ENCODE data around the gene USP31. TPM values are rescaled to one million over a fixed set of nuclear protein-coding genes. Genes with fewer than 3 reads are reported as not detected.

The USP31 gene
- total RNA-seq, 3 donors from 2014 or later (not counting 1 experiment from before 2014, with no cell fraction given) = 6.1 to 6.6 (median 6.3) TPM

DNA sequence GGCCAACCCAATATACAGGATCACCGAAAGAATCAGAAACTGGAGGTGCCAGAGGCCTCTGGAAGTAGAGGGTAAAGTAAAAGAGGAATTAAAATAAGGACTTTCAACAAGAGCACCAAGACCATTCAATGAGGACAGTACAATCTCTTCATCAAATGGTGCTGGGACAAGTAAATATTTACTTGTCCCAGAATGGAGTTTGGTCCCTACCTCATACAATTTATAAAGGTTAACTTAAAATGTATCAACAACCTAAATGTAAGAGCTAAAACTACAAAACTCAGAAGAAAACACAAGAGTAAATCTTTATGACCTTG is 56.5 kb downstream of the USP31 start:
- no peak overlapping the region for H3K4me3 Mint-ChIP-seq
- H3K4me3 ChIP-seq (ENCODE audit: low read length) = no peak overlapping the region
- H3K4me1 ChIP-seq (ENCODE audit: control insufficient read depth, insufficient read depth, low read length) = no peaks in the 10 kb centered on the region
- no peaks in the 10 kb centered on the region for H3K27me3 ChIP-seq (ENCODE audit: control insufficient read depth, insufficient read depth, low read length)
- peaks cover 9% of the 10 kb centered on the region for H3K36me3 Mint-ChIP-seq
- no peaks in the 10 kb centered on the region for H3K27me3 Mint-ChIP-seq (ENCODE audit: low read depth in 2 of 2)
- no peaks in the 10 kb centered on the region for H3K9me3 ChIP-seq (ENCODE audit: control insufficient read depth, insufficient read depth, low read length)
- H3K9me3 Mint-ChIP-seq = no peaks in the 10 kb centered on the region
- no peak overlapping the region for H3K27ac Mint-ChIP-seq
- no peak overlapping the region for H3K27ac ChIP-seq (ENCODE audit: low read length)
- H3K4me1 Mint-ChIP-seq = peaks cover 21 to 34% of the 10 kb centered on the region in 2 donors
- DNase-seq (no peak), ATAC-seq (no peak)
- TF ChIP-seq, protein P1, sequence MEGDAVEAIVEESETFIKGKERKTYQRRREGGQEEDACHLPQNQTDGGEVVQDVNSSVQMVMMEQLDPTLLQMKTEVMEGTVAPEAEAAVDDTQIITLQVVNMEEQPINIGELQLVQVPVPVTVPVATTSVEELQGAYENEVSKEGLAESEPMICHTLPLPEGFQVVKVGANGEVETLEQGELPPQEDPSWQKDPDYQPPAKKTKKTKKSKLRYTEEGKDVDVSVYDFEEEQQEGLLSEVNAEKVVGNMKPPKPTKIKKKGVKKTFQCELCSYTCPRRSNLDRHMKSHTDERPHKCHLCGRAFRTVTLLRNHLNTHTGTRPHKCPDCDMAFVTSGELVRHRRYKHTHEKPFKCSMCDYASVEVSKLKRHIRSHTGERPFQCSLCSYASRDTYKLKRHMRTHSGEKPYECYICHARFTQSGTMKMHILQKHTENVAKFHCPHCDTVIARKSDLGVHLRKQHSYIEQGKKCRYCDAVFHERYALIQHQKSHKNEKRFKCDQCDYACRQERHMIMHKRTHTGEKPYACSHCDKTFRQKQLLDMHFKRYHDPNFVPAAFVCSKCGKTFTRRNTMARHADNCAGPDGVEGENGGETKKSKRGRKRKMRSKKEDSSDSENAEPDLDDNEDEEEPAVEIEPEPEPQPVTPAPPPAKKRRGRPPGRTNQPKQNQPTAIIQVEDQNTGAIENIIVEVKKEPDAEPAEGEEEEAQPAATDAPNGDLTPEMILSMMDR (IDR thresholded peaks at IDR 0.05) = no peak
- intact Hi-C loops (cut with micrococcal nuclease) = no loop called here
- WGBS (ENCODE audit: insufficient coverage) = 100% methylated on average over 1 of the region's 1 CpG
- H3K36me3 ChIP-seq (ENCODE audit: control insufficient read depth, insufficient read depth, low read length) = peaks cover 1% of the 10 kb centered on the region

DNA sequence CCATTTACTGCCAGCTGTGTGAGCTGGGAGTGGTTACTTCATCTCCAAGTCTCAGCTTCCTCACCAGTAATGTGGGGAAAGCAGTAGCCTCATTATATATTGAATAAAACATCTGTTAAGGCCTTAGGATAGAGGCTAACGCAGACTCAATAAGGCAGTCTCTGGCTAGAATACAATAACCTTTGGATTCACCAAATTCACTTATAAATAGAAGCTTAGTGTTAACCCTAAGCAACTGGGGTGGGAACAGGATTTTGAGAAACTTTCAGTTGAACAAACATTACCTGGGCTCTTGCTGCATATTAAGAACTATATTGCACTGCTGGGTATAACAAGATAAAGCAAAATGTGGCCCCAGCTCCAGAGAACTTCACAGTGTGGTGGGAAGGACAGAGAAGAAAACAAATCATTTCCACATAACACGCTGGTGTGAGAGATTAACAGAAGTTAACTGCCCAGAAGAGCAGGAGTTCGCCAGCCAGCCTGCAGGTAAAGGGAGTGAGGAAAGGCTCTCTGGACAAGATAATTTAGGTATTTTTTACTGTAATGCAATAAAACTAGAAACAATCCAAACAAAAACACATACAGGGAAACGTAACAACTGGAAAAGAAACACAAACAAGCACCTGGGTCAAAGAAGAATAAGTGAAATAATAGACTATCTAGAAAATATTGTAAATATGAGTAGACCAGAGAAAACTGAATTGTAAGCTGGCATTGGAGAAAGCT is 57.0 kb downstream of the USP31 start:
- H3K9me3 ChIP-seq (ENCODE audit: control insufficient read depth, insufficient read depth, low read length) = no peaks in the 10 kb centered on the region
- Mint-ChIP-seq H3K4me1 (peaks cover 21 to 33% of the 10 kb centered on the region in 2 donors), H3K9me3 (no peaks in the 10 kb centered on the region), H3K36me3 (peaks cover 9% of the 10 kb centered on the region), H3K4me3 (no peak overlapping the region), H3K27me3 (ENCODE audit: low read depth in 2 of 2) (no peaks in the 10 kb centered on the region), H3K27ac (no peak overlapping the region)
- no peaks in the 10 kb centered on the region for H3K27me3 ChIP-seq (ENCODE audit: control insufficient read depth, insufficient read depth, low read length)
- no peak overlapping the region for H3K27ac ChIP-seq (ENCODE audit: low read length)
- H3K36me3 ChIP-seq (ENCODE audit: control insufficient read depth, insufficient read depth, low read length) = peaks cover 1% of the 10 kb centered on the region
- WGBS (ENCODE audit: insufficient coverage) = no CpG with 5 or more reads among the region's 4 CpGs
- H3K4me3 ChIP-seq (ENCODE audit: low read length) = no peak overlapping the region
- no peaks in the 10 kb centered on the region for H3K4me1 ChIP-seq (ENCODE audit: control insufficient read depth, insufficient read depth, low read length)
- ATAC-seq (no peak), DNase-seq (no peak)
- TF ChIP-seq, protein P1 (IDR thresholded peaks at IDR 0.05) = no peak
- intact Hi-C loops (cut with micrococcal nuclease) = no loop called here

DNA sequence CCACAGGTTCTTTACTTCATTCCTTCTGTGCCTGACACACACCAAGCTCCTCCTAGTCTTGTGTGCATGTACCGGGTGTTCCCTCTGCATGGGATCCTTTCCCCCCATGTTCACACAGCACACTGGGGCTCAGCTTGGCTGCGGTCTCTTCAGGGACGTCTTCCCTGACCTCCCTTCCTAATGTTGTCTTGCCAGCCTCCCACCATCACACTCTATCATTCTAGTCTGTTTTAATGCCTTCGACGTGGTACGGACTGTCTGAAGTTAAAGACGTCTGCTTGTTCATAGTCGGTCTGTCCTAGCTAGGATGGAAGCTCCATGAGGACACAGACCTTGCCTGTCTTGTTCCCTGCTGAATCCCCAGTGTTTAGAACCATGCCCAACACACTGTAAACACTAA is 60.1 kb downstream of the USP31 start:
- Histone ChIP-seq H3K4me3 (ENCODE audit: low read length) (no peak overlapping the region), H3K4me1 (ENCODE audit: control insufficient read depth, insufficient read depth, low read length) (no peaks in the 10 kb centered on the region), H3K9me3 (ENCODE audit: control insufficient read depth, insufficient read depth, low read length) (no peaks in the 10 kb centered on the region), H3K27me3 (ENCODE audit: control insufficient read depth, insufficient read depth, low read length) (no peaks in the 10 kb centered on the region), H3K27ac (ENCODE audit: low read length) (no peak overlapping the region), H3K36me3 (ENCODE audit: control insufficient read depth, insufficient read depth, low read length) (peaks cover 3% of the 10 kb centered on the region)
- no peak overlapping the region for H3K4me3 Mint-ChIP-seq
- 92% methylated on average over 8 of the region's 8 CpGs for WGBS (ENCODE audit: insufficient coverage)
- H3K27me3 Mint-ChIP-seq (ENCODE audit: low read depth in 2 of 2) = no peaks in the 10 kb centered on the region
- no peak overlapping the region for H3K27ac Mint-ChIP-seq
- TF ChIP-seq, protein P1 (IDR thresholded peaks at IDR 0.05) = no peak
- peaks cover 9% of the 10 kb centered on the region for H3K36me3 Mint-ChIP-seq
- DNase-seq (no peak), ATAC-seq (no peak)
- intact Hi-C loops (cut with micrococcal nuclease) = no loop called here
- H3K4me1 Mint-ChIP-seq = peaks cover 0 to 4% of the 10 kb centered on the region in 2 donors
- no peaks in the 10 kb centered on the region for H3K9me3 Mint-ChIP-seq

DNA sequence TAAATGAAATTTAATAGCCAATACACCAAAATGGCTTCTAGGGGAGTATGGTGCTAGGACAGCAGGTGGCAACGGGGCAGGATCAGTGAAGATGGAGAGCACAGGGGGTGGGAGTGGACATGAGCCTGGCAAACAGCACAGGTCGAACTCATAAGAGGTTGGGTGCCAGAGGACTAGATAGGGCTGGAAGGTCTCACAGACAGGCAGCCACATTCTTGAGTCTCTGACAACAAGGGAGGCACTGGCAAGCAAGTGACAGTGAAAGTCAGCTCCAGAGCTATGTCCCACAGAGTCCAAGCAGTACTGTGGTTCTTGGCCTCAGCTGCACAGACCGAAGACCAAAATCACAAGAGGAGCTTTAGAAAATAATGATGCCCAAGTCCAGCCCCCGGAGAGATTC is 61.2 kb downstream of the USP31 start:
- Mint-ChIP-seq H3K27ac (no peak overlapping the region), H3K36me3 (peaks cover 9% of the 10 kb centered on the region), H3K27me3 (ENCODE audit: low read depth in 2 of 2) (no peaks in the 10 kb centered on the region), H3K4me3 (no peak overlapping the region), H3K4me1 (peaks cover 0 to 4% of the 10 kb centered on the region in 2 donors), H3K9me3 (no peaks in the 10 kb centered on the region)
- H3K36me3 ChIP-seq (ENCODE audit: control insufficient read depth, insufficient read depth, low read length) = peaks cover 2% of the 10 kb centered on the region
- ATAC-seq (no peak), DNase-seq (no peak)
- H3K27me3 ChIP-seq (ENCODE audit: control insufficient read depth, insufficient read depth, low read length) = no peaks in the 10 kb centered on the region
- intact Hi-C loops (cut with micrococcal nuclease) = no loop called here
- H3K4me1 ChIP-seq (ENCODE audit: control insufficient read depth, insufficient read depth, low read length) = no peaks in the 10 kb centered on the region
- no peak overlapping the region for H3K4me3 ChIP-seq (ENCODE audit: low read length)
- no peaks in the 10 kb centered on the region for H3K9me3 ChIP-seq (ENCODE audit: control insufficient read depth, insufficient read depth, low read length)
- TF ChIP-seq, protein P1 (IDR thresholded peaks at IDR 0.05) = no peak
- WGBS (ENCODE audit: insufficient coverage) = 92% methylated on average over 4 of the region's 4 CpGs
- no peak overlapping the region for H3K27ac ChIP-seq (ENCODE audit: low read length)
